ENCODE results near the gene STX5. TPM values are rescaled to one million over a fixed set of nuclear protein-coding genes. Genes with fewer than 3 reads are reported as not detected.
A peak's percentile ranks its signal among the peaks of the same experiment; 100 is the strongest.

The STX5 gene
- total and polyA plus RNA-seq, 10 of the 15 experiments (the other 5 are each of a cell fraction or from before 2014, with no cell fraction given), result 3.8 to 35.4 (median 27.4) TPM

- TF ChIP-seq, protein P1, sequence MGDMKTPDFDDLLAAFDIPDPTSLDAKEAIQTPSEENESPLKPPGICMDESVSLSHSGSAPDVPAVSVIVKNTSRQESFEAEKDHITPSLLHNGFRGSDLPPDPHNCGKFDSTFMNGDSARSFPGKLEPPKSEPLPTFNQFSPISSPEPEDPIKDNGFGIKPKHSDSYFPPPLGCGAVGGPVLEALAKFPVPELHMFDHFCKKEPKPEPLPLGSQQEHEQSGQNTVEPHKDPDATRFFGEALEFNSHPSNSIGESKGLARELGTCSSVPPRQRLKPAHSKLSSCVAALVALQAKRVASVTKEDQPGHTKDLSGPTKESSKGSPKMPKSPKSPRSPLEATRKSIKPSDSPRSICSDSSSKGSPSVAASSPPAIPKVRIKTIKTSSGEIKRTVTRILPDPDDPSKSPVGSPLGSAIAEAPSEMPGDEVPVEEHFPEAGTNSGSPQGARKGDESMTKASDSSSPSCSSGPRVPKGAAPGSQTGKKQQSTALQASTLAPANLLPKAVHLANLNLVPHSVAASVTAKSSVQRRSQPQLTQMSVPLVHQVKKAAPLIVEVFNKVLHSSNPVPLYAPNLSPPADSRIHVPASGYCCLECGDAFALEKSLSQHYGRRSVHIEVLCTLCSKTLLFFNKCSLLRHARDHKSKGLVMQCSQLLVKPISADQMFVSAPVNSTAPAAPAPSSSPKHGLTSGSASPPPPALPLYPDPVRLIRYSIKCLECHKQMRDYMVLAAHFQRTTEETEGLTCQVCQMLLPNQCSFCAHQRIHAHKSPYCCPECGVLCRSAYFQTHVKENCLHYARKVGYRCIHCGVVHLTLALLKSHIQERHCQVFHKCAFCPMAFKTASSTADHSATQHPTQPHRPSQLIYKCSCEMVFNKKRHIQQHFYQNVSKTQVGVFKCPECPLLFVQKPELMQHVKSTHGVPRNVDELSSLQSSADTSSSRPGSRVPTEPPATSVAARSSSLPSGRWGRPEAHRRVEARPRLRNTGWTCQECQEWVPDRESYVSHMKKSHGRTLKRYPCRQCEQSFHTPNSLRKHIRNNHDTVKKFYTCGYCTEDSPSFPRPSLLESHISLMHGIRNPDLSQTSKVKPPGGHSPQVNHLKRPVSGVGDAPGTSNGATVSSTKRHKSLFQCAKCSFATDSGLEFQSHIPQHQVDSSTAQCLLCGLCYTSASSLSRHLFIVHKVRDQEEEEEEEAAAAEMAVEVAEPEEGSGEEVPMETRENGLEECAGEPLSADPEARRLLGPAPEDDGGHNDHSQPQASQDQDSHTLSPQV (IDR thresholded peaks at IDR 0.05), result no peak
- peak; percentile 94 for TF ChIP-seq POLR2AphosphoS5 (IDR thresholded peaks at IDR 0.05; ENCODE audit: low read length)
- TF ChIP-seq IKZF2 (IDR thresholded peaks at IDR 0.05), result no peak; a peak in 1 of 4 replicates
- peak; percentile 65 to 75 (median 74) for TF ChIP-seq CTCF (IDR thresholded peaks at IDR 0.05 in 2 of 3, conservative IDR thresholded peaks at IDR 0.05 in 1 of 3; ENCODE audit: control insufficient read depth in 2 of 3, extremely low read depth in 1 of 3, insufficient read depth in 1 of 3, low read depth in 3 of 3, low read length in 3 of 3)
- TF ChIP-seq ZNF274 (IDR thresholded peaks at IDR 0.05; ENCODE audit: insufficient read depth, insufficient read length), result no peak
- TF ChIP-seq RELA (IDR thresholded peaks at IDR 0.05; ENCODE audit: borderline replicate concordance, partially characterized antibody), result peak; percentile 33
- TF ChIP-seq TCF7 (IDR thresholded peaks at IDR 0.05; ENCODE audit: borderline replicate concordance), result no peak
- peak; percentile 21 for TF ChIP-seq SIN3A (IDR thresholded peaks at IDR 0.05; ENCODE audit: low read depth, low read length)
- peak; percentile 91 for TF ChIP-seq TAF1 (IDR thresholded peaks at IDR 0.05; ENCODE audit: borderline replicate concordance, low read depth, low read length)
- TF ChIP-seq NR2C1 (IDR thresholded peaks at IDR 0.05), result peak; percentile 25; the same call in 1 of the 2 replicates
- TF ChIP-seq SREBF2 (IDR thresholded peaks at IDR 0.05; ENCODE audit: low read length), result no peak
- TF ChIP-seq LARP7 (IDR thresholded peaks at IDR 0.05), result peak; percentile 39; the same call in 1 of the 2 replicates
- TF ChIP-seq SMARCA5 (IDR thresholded peaks at IDR 0.05), result no peak
- peak; percentile 99 for TF ChIP-seq POLR2A (IDR thresholded peaks at IDR 0.05; ENCODE audit: low read depth, low read length)
- TF ChIP-seq TBL1XR1 (IDR thresholded peaks at IDR 0.05; ENCODE audit: low read depth, low read length), result peak; percentile 22; the same call in 1 of the 2 replicates
- TF ChIP-seq EGR1 (IDR thresholded peaks at IDR 0.05; ENCODE audit: borderline replicate concordance in 1 of 2, low read depth in 2 of 2, low read length in 2 of 2), result no peak
- no peak for TF ChIP-seq KDM1A (IDR thresholded peaks at IDR 0.05; ENCODE audit: borderline replicate concordance)
- peak; percentile 83 for TF ChIP-seq CBFB (IDR thresholded peaks at IDR 0.05; ENCODE audit: low read depth)
- TF ChIP-seq RCOR1 (conservative IDR thresholded peaks at IDR 0.05; ENCODE audit: low read depth, low read length), result 0 out of 2 replicates have a peak, but pooled peaks have one; percentile 67
- TF ChIP-seq, protein P2, sequence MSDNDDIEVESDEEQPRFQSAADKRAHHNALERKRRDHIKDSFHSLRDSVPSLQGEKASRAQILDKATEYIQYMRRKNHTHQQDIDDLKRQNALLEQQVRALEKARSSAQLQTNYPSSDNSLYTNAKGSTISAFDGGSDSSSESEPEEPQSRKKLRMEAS (IDR thresholded peaks at IDR 0.05; ENCODE audit: low read depth, low read length), result peak; percentile 60; the same call in 1 of the 2 replicates
- TF ChIP-seq IRF4 (IDR thresholded peaks at IDR 0.05; ENCODE audit: low read depth, low read length), result no peak
Observed at GRCh38 chr11:62787005-62787759, 44.7 kb downstream of the STX5 start, which contains the start of gene TMEM179B (continued).
